Osteoblast (primary cell): ENCODE data around the gene CHST12. TPM values are rescaled to one million over a fixed set of nuclear protein-coding genes. Genes with fewer than 3 reads are reported as not detected.
"Not testable (repeated sequence)": the region's sequence is repeated elsewhere in the genome, so short reads cannot be mapped to it uniquely, and the experiment has no call there.

Experiments
- DNase-seq: peaks from one replicate; pipeline ENCODE4 v3.0.0; 2011; ENCODE audit warnings: low spot score, mixed read lengths; ENCODE audit not compliant: insufficient read length; ENCODE audit errors: missing footprints
- H2AFZ ChIP-seq: 2 replicates; pipeline ENCODE4 v1.6.0; 2011; ENCODE audit warnings: mild to moderate bottlenecking, low read length
- H3K27ac ChIP-seq: 2 replicates; pipeline ENCODE4 v1.5.1; 2011; ENCODE audit warnings: mild to moderate bottlenecking, low read depth, low read length, moderate library complexity
- H3K27me3 ChIP-seq: 2 replicates; pipeline ENCODE4 v1.6.0; 2012; ENCODE audit warnings: mild to moderate bottlenecking, control low read depth, inconsistent platforms, low read length, moderate library complexity; ENCODE audit not compliant: insufficient read depth
- H3K36me3 ChIP-seq: 2 replicates; pipeline ENCODE4 v1.5.1; 2011; ENCODE audit warnings: mild to moderate bottlenecking, low read length, control low read depth, moderate library complexity; ENCODE audit not compliant: insufficient read depth
- H3K4me1 ChIP-seq: 2 replicates; pipeline ENCODE4 v1.5.1; 2011; ENCODE audit warnings: mild to moderate bottlenecking, low read length, control low read depth, moderate library complexity; ENCODE audit not compliant: insufficient read depth
- H3K4me2 ChIP-seq: 2 replicates; pipeline ENCODE4 v1.6.0; 2011; ENCODE audit warnings: mild to moderate bottlenecking, low read length; ENCODE audit not compliant: insufficient read depth
- H3K4me3 ChIP-seq: fragments of 200-600 bp; sonication (generic); 3 replicates; pipeline ENCODE4 v1.5.1; 2012; ENCODE audit warnings: mild to moderate bottlenecking, low read length, inconsistent platforms; ENCODE audit not compliant: insufficient read depth
- H3K79me2 ChIP-seq: 2 replicates; pipeline ENCODE4 v1.6.0; 2012; ENCODE audit warnings: mild to moderate bottlenecking, low read length, control low read depth, inconsistent platforms; ENCODE audit not compliant: insufficient read depth
- H3K9me3 ChIP-seq: 2 replicates; pipeline ENCODE4 v1.5.1; 2011; ENCODE audit warnings: low read depth, low read length, control low read depth
- H4K20me1 ChIP-seq: 2 replicates; pipeline ENCODE4 v1.6.0; 2012; ENCODE audit warnings: mild to moderate bottlenecking, low read length, control low read depth; ENCODE audit not compliant: insufficient read depth
- CTCF ChIP-seq: IDR thresholded peaks from 2 replicates; pipeline ENCODE4 v1.5.1; 2011; ENCODE audit warnings: mild to moderate bottlenecking, low read depth, low read length, moderate library complexity; ENCODE audit errors: extremely low read depth
- total RNA-seq: library from RNA; depleted of rRNA; stranded (reverse); fragments of >200 nt; gene quantifications from 2 replicates; pipeline ENCODE4 v1.2.3, GENCODE V29; 2012

The CHST12 gene
- total RNA-seq, 1 donor: 4.0 TPM

DNA sequence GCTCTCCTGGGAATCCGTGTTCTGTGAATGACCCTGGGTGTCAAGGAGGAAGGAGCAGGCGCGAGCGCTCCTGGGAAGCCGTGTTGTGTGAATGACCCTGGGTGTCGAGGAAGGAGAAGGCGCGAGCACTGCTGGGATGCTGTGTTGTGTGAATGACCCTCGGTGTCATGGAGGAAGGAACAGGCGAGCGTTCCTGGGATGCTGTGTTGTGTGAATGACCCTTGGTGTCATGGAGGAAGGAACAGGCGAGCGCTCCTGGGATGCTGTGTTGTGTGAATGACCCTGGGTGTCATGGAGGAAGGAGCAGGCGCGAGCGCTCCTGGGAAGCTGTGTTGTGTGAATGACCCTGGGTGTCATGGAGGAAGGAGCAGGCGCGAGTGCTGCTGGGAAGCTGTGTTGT, 25.3 kb upstream of the CHST12 start:
- Histone ChIP-seq H4K20me1 (peaks cover 55% of the 10 kb centered on the region), H3K36me3 (peaks cover 80% of the 10 kb centered on the region), H3K79me2 (peaks cover 54% of the 10 kb centered on the region)
- not testable (repeated sequence) for H3K4me1 ChIP-seq, H3K27me3 ChIP-seq, H3K9me3 ChIP-seq, H2AFZ ChIP-seq, H3K4me3 ChIP-seq, H3K27ac ChIP-seq, H3K4me2 ChIP-seq, DNase-seq

DNA sequence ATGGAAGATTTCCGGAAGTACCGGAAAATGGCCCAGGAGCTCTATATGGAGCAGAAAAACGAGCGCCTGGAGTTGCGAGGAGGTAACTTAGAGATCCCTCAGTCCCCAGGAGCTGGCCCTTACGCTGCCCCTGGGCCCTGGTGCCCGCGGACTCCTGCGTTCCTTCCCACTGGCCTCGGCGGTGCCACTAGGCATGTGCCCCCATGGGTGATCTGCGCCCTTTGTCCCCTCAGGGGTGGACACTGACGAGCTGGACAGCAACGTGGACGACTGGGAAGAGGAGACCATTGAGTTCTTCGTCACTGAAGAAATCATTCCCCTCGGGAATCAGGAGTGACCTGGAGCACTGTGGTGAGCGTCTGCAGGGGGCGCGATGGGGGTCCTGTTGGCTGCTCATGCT, 24.2 kb upstream of the CHST12 start:
- Histone ChIP-seq H3K9me3 (no peaks in the 10 kb centered on the region), H3K36me3 (peaks cover 69% of the 10 kb centered on the region), H3K27ac (no peak overlapping the region), H3K79me2 (peaks cover 44% of the 10 kb centered on the region), H3K27me3 (no peaks in the 10 kb centered on the region), H2AFZ (no peak overlapping the region), H4K20me1 (peaks cover 51% of the 10 kb centered on the region), H3K4me3 (no peak overlapping the region), H3K4me1 (no peaks in the 10 kb centered on the region), H3K4me2 (no peak overlapping the region)
- no peak for TF ChIP-seq CTCF
- DNase-seq: no peak

- no peak for TF ChIP-seq CTCF
- peaks cover 62% of the 10 kb centered on the region for H3K36me3 ChIP-seq
- H3K27ac ChIP-seq: no peak overlapping the region
Measured at GRCh38 chr7:2379821-2380450, 23.5 kb upstream of the CHST12 start.

DNA sequence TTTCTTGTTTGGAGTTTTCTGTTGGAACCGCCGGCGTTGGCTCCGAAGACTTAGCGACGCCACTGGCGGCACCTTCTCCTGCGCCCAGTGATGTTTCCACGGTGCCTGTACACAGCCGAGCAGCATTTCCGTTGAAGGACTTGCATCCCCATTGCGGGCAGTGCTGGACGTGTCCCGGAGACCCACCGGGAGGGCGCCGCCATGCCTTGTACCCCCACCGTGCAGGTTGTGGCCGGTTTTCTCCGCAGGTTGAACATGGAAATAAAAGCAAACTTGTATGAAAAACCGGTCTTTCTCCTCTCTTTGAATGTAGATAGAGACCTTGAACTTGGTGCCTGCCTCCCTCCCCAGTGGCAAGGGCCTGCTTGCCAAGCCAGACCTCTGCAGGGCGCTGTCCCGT, 22.9 kb upstream of the CHST12 start:
- H3K79me2 ChIP-seq: peaks cover 32% of the 10 kb centered on the region
- H3K4me1 ChIP-seq: no peaks in the 10 kb centered on the region
- no peak overlapping the region for H3K4me3 ChIP-seq
- H3K36me3 ChIP-seq: peaks cover 56% of the 10 kb centered on the region
- H4K20me1 ChIP-seq: peaks cover 40% of the 10 kb centered on the region
- DNase-seq: peak; percentile 75
- H3K4me2 ChIP-seq: no peak overlapping the region
- no peak for TF ChIP-seq CTCF
- H3K27me3 ChIP-seq: no peaks in the 10 kb centered on the region
- H2AFZ ChIP-seq: no peak overlapping the region
- H3K9me3 ChIP-seq: no peaks in the 10 kb centered on the region
- H3K27ac ChIP-seq: no peak overlapping the region

More at GRCh38 chr7:2379821-2380450, 23.5 kb upstream of the CHST12 start:
- DNase-seq: peak; percentile 86
- no peak overlapping the region for H2AFZ ChIP-seq
- H3K27me3 ChIP-seq: no peaks in the 10 kb centered on the region
- no peaks in the 10 kb centered on the region for H3K9me3 ChIP-seq
- no peaks in the 10 kb centered on the region for H3K4me1 ChIP-seq
- H3K79me2 ChIP-seq: peaks cover 37% of the 10 kb centered on the region
- no peak overlapping the region for H3K4me2 ChIP-seq
- H3K4me3 ChIP-seq: no peak overlapping the region
- H4K20me1 ChIP-seq: peaks cover 44% of the 10 kb centered on the region
